GM06990 (cell line): ENCODE data around the gene RORB.

Experiments used
- DNase-seq: peaks from one replicate; pipeline ENCODE4 v3.0.0-alpha.2; 2011; ENCODE audit not compliant: insufficient read length; ENCODE audit errors: extremely low read depth
- H3K27me3 ChIP-seq: replicated peaks from 2 replicates; pipeline ENCODE4 v1.6.0; 2011; ENCODE audit warnings: low read length; ENCODE audit not compliant: control insufficient read depth, insufficient read depth
- H3K36me3 ChIP-seq: 2 replicates; pipeline ENCODE4 v1.5.1; 2011; ENCODE audit warnings: low read length; ENCODE audit not compliant: control insufficient read depth, insufficient read depth
- H3K4me3 ChIP-seq: replicated peaks from 2 replicates; pipeline ENCODE4 v1.5.1; 2011; ENCODE audit warnings: low read depth, mild to moderate bottlenecking, control low read depth, low read length
- TF ChIP-seq, protein P1 (sequence below): IDR thresholded peaks from 2 replicates; pipeline ENCODE4 v1.5.1; 2011; ENCODE audit warnings: low read length, control low read depth, mild to moderate bottlenecking, inconsistent platforms; ENCODE audit not compliant: insufficient read depth, poor library complexity, severe bottlenecking

RORB gene

DNA sequence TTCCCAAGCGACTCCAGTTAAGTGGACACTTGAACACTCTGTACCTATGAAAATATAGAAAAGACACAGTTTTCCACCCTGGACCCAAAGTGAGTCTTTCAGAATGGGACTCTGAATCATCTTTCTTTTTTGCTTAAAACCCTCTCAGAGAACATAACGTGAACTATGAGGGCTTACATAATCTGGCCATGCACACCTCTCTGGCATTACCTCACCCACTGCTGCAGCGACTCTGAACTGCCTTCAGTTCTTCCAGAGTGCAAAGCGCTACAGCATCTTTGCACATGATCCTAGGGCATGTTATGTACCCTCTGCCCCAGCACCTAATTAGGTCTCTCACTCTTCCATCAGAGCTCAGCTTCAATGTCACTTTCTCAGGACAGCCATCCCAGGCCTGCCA lies 186.2 kb downstream of the RORB start:
- Histone ChIP-seq H3K4me3 (no peak overlapping the region), H3K27me3 (no peaks in the 10 kb centered on the region; the same call in 1 of the 2 replicates), H3K36me3 (no peaks in the 10 kb centered on the region)
- DNase-seq: no peak
- TF ChIP-seq, protein P1, sequence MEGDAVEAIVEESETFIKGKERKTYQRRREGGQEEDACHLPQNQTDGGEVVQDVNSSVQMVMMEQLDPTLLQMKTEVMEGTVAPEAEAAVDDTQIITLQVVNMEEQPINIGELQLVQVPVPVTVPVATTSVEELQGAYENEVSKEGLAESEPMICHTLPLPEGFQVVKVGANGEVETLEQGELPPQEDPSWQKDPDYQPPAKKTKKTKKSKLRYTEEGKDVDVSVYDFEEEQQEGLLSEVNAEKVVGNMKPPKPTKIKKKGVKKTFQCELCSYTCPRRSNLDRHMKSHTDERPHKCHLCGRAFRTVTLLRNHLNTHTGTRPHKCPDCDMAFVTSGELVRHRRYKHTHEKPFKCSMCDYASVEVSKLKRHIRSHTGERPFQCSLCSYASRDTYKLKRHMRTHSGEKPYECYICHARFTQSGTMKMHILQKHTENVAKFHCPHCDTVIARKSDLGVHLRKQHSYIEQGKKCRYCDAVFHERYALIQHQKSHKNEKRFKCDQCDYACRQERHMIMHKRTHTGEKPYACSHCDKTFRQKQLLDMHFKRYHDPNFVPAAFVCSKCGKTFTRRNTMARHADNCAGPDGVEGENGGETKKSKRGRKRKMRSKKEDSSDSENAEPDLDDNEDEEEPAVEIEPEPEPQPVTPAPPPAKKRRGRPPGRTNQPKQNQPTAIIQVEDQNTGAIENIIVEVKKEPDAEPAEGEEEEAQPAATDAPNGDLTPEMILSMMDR: no peak

GRCh38 chr9:74691058-74691457 lies 193.9 kb downstream of the RORB start:
- Histone ChIP-seq H3K36me3 (no peaks in the 10 kb centered on the region), H3K4me3 (no peak overlapping the region), H3K27me3 (no peaks in the 10 kb centered on the region)
- DNase-seq: no peak
- TF ChIP-seq, protein P1: no peak

DNA sequence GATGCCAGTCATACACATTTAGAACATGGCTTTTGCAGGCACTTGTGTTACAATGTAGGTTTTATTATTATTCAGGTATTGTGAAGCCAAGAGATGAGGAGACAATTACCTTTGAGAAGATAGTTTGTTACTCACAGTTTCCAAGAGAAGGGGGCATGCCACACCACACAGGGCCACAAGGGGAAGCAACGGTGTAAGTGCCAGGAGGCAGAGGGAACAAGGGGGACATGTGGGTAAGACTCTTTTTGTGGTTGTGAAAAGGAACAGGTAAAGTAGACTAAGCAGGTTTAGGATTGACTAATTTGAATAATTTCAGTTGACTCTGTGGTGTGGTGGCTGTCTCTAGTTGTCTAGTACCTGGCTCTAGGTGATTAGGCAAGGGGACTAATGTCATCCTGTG lies 199.4 kb downstream of the RORB start:
- DNase-seq: no peak
- TF ChIP-seq, protein P1: peak; percentile 25
- Histone ChIP-seq H3K27me3 (no peaks in the 10 kb centered on the region; the same call in 1 of the 2 replicates), H3K36me3 (no peaks in the 10 kb centered on the region), H3K4me3 (no peak overlapping the region)

- Histone ChIP-seq H3K27me3 (no peaks in the 10 kb centered on the region; the same call in 1 of the 2 replicates), H3K4me3 (no peak overlapping the region), H3K36me3 (no peaks in the 10 kb centered on the region)
- no peak for DNase-seq
- TF ChIP-seq, protein P1: no peak
Measured at GRCh38 chr9:74697535-74697934, 200.4 kb downstream of the RORB start.

GRCh38 chr9:74711341-74711740 lies 214.2 kb downstream of the RORB start:
- no peaks in the 10 kb centered on the region for H3K36me3 ChIP-seq
- TF ChIP-seq, protein P1: no peak
- DNase-seq: no peak
- no peak overlapping the region for H3K4me3 ChIP-seq
- no peaks in the 10 kb centered on the region for H3K27me3 ChIP-seq

DNA sequence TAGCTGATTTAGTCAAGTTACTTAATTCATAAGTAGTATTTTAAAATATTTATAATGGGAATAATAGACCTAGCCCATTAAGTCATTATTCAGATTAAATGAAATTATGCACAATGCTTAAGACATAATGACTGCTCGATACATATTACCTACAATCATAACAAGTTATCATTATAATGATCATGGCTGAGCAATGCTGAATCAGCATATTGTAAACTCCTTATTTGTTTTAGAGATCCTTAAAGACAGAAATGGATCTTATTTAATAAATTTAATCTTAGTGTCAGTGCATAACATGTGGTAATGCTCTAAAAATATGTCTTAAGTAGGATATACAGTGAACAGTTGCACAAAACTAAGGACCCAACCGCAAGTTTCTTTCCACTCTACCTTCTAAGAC lies 221.6 kb downstream of the RORB start:
- no peaks in the 10 kb centered on the region for H3K27me3 ChIP-seq
- DNase-seq: no peak

More for the DNA sequence above, 221.6 kb downstream of the RORB start:
- H3K36me3 ChIP-seq: no peaks in the 10 kb centered on the region
- no peak overlapping the region for H3K4me3 ChIP-seq
- TF ChIP-seq, protein P1: no peak
